GM19468 (cell line): ENCODE results near the gene ZNF80.

Experiments used
- ATAC-seq: cut with Tn5 transposase; IDR thresholded peaks from one replicate; pipeline ENCODE4 v1.9.1; 2021; ENCODE audit warnings: mild to moderate bottlenecking, moderate library complexity, moderate number of reproducible peaks; ENCODE audit not compliant: unreplicated experiment; ENCODE audit errors: extremely low read depth

Gene ZNF80

GRCh38 chr3:114221165-114221880 lies 16.1 kb downstream of the ZNF80 start:
- no peak for ATAC-seq

GRCh38 chr3:114219741-114220140 lies 17.6 kb downstream of the ZNF80 start:
- ATAC-seq: no peak

GRCh38 chr3:114218578-114219185 lies 18.7 kb downstream of the ZNF80 start:
- ATAC-seq: no peak

GRCh38 chr3:114218006-114218405 lies 19.4 kb downstream of the ZNF80 start:
- ATAC-seq: no peak

GRCh38 chr3:114217266-114217665 lies 20.1 kb downstream of the ZNF80 start:
- no peak for ATAC-seq

- ATAC-seq: no peak
Observed at GRCh38 chr3:114216186-114216970, 21.0 kb downstream of the ZNF80 start.

GRCh38 chr3:114214542-114215341 lies 22.6 kb downstream of the ZNF80 start:
- ATAC-seq: no peak

GRCh38 chr3:114213627-114214541 lies 23.5 kb downstream of the ZNF80 start:
- ATAC-seq: peak; percentile 68

- no peak for ATAC-seq
Observed at GRCh38 chr3:114213292-114213626, 24.1 kb downstream of the ZNF80 start.

- ATAC-seq: no peak
Observed at GRCh38 chr3:114212646-114213045, 24.7 kb downstream of the ZNF80 start.

GRCh38 chr3:114207768-114208167 lies 29.6 kb downstream of the ZNF80 start:
- ATAC-seq: peak; percentile 75

- no peak for ATAC-seq
Observed at GRCh38 chr3:114206342-114206741, 31.0 kb downstream of the ZNF80 start.

GRCh38 chr3:114205541-114205940 lies 31.8 kb downstream of the ZNF80 start:
- ATAC-seq: no peak

- ATAC-seq: no peak
Observed at GRCh38 chr3:114194750-114195149, 42.6 kb downstream of the ZNF80 start.

- no peak for ATAC-seq
Observed at GRCh38 chr3:114192136-114192535, 45.2 kb downstream of the ZNF80 start.

GRCh38 chr3:114186501-114186900 lies 50.9 kb downstream of the ZNF80 start:
- no peak for ATAC-seq
